Right lobe of liver (tissue), 6 donors: ENCODE measurements around the gene PRR20G. TPM values are rescaled to one million over a fixed set of nuclear protein-coding genes. Genes with fewer than 3 reads are reported as not detected.

Experiments used
- ATAC-seq, 4 donors: fragments of 200-7000 bp; cut with Tn5 transposase; one replicate each; pipeline ENCODE4 v1.9.1; 2020; ENCODE audit warnings: mild to moderate bottlenecking in 4 of 4, moderate library complexity in 4 of 4
- DNase-seq, 3 donors: peaks; one replicate each; pipeline ENCODE4 v3.0.0-alpha.2; 2020
- H3K27ac ChIP-seq, 3 donors: fragments of 200-600 bp; one replicate each; pipeline ENCODE4 v1.8.0; 2022
- H3K27me3 ChIP-seq, 2 donors: fragments of 200-600 bp; one replicate each; pipeline ENCODE4 v1.8.0; 2022
- H3K36me3 ChIP-seq, 4 donors: fragments of 200-600 bp; sonication (generic) in 1 of 4; one replicate each; pipeline versions ENCODE4 v1.5.1 to v1.8.0; 2017 to 2022; ENCODE audit warnings: control low read depth in 1 of 4
- H3K4me1 ChIP-seq, 4 donors: fragments of 200-600 bp; sonication (generic) in 1 of 4; one replicate each; pipeline versions ENCODE4 v1.5.1 to v1.8.0; 2017 to 2022; ENCODE audit warnings: control low read depth in 1 of 4
- H3K4me3 ChIP-seq, 3 donors: fragments of 200-600 bp; one replicate each; pipeline ENCODE4 v1.8.0; 2022
- H3K9me3 ChIP-seq, 4 donors: fragments of 200-600 bp; sonication (generic) in 1 of 4; one replicate each; pipeline versions ENCODE4 v1.5.1 to v1.8.0; 2017 to 2022; ENCODE audit warnings: control low read depth in 1 of 4
- POLR2A ChIP-seq: fragments of 450-650 bp; IDR thresholded peaks from one replicate; pipeline ENCODE4 v1.6.1; 2017; ENCODE audit warnings: antibody characterized with exemption, mild to moderate bottlenecking
- WGBS: methylation state at CpG from one replicate; pipeline ENCODE4 v1.1.6; 2018; ENCODE audit warnings: low coverage, low lambda C conversion rate; ENCODE audit not compliant: insufficient coverage; ENCODE audit errors: missing lambda C conversion rate; 5-methylcytosine and 5-hydroxymethylcytosine counted together
- intact Hi-C, 2 donors: fragments of 100-400 bp; cut with DNase I; formaldehyde crosslinking; loops; one replicate each; pipeline versions ENCODE4 v1.11.2 to v1.14.1; 2022
- total RNA-seq, 6 experiments: library from RNA; depleted of rRNA in 2 of 6; stranded (reverse); fragments of >200 nt in 2 of 6; fragmentation: NEBNext Ultra II Directional in 3 of 6; extraction: Animal tissue kit (Norgen Biotek cat#: 25700) in 3 of 6; gene quantifications; one replicate each; pipeline versions ENCODE4 v1.1.0 to v1.2.4, GENCODE V29; 2016 to 2023
- TF ChIP-seq, protein P1 (sequence below), 4 donors: fragments of 200-600 bp in 3 of 4; fragments of 450-650 bp in 1 of 4; IDR thresholded peaks; one replicate each; pipeline versions ENCODE4 v1.5.1 to v1.8.0; 2016 to 2022; ENCODE audit warnings: antibody characterized with exemption in 4 of 4, mild to moderate bottlenecking in 2 of 4
- donor health status: DM: no; HTN: yes; CAD: no.
- donor health status: DM: no; HTN: no; CAD: no.
- donor health status: DM: no; HTN: no; CAD: no.
- donor health status: DM: no; HTN: yes; CAD: no.
- donor health status: DM: no; HTN: yes; CAD: no.

Gene PRR20G
- total RNA-seq, 6 experiments from 2014 or later = not detected

DNA sequence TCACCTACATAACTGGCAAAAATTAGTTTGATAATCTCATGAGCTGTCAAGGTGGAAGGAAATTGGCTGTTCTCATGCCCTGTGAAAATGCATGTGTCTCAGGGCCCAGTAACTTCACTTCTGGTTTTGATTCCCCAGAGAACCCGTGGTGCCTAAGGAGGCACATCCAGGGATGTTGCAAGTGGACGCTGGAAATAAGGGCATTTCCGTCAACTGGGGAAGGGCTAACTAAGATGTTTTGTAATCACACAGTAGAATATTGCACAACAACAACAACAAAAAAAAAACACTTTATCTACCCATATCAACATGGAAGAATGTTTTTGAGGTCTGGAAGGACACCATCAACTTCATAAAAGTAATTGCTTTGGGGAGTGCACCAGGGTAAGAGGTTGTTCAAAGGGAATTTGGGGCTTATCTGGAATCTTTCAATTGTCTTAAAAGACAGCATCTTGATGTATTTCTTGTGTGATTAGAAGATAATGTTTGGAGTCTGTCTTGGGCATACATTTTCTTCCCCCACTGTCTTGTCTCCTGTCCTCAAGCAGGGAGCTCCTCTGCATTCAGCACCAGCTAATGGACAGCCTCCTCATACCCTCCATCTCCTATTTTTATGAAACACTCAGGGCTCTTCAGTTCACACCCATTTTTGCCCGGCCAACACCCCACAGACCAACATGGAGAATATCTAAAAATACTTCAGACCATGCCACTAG lies 37.2 kb upstream of the PRR20G start:
- no peak overlapping the region for H3K4me3 ChIP-seq
- 39% methylated on average over 4 of the region's 4 CpGs for WGBS
- H3K36me3 ChIP-seq = no peaks in the 10 kb centered on the region
- DNase-seq (no peak), ATAC-seq (peak in 2 of 4 donors; percentile 22 to 39)
- no peaks in the 10 kb centered on the region for H3K27me3 ChIP-seq
- H3K9me3 ChIP-seq = no peaks in the 10 kb centered on the region
- intact Hi-C loops = no loop called here
- no peaks in the 10 kb centered on the region for H3K4me1 ChIP-seq
- TF ChIP-seq POLR2A = no peak
- TF ChIP-seq, protein P1, sequence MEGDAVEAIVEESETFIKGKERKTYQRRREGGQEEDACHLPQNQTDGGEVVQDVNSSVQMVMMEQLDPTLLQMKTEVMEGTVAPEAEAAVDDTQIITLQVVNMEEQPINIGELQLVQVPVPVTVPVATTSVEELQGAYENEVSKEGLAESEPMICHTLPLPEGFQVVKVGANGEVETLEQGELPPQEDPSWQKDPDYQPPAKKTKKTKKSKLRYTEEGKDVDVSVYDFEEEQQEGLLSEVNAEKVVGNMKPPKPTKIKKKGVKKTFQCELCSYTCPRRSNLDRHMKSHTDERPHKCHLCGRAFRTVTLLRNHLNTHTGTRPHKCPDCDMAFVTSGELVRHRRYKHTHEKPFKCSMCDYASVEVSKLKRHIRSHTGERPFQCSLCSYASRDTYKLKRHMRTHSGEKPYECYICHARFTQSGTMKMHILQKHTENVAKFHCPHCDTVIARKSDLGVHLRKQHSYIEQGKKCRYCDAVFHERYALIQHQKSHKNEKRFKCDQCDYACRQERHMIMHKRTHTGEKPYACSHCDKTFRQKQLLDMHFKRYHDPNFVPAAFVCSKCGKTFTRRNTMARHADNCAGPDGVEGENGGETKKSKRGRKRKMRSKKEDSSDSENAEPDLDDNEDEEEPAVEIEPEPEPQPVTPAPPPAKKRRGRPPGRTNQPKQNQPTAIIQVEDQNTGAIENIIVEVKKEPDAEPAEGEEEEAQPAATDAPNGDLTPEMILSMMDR (IDR thresholded peaks at IDR 0.05) = no peak
- H3K27ac ChIP-seq = no peak overlapping the region

DNA sequence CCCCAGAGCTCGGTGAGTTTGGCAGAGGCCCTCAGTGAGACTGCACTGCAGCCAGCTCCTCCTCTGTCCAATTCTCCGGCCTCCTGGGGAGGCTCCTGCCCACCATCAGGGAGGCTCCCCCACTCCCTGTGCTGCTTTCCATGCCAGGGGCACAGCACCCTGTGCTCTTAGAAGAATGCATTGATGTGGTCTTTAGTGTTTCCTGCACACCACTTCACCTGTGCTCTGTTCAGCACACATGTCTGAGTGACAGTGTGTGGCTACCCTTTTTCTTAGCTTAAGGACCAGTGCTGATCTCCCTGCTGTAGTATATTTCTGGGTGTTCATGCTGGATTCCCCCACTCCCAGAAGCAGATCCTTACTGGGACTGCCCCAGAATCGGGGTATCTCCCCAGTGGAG lies 36.2 kb upstream of the PRR20G start:
- intact Hi-C loops = no loop called here
- ATAC-seq (no peak), DNase-seq (no peak)
- no peaks in the 10 kb centered on the region for H3K9me3 ChIP-seq
- no peak overlapping the region for H3K27ac ChIP-seq
- no peaks in the 10 kb centered on the region for H3K27me3 ChIP-seq
- no peak overlapping the region for H3K4me3 ChIP-seq
- no CpG with 5 or more reads among the region's 3 CpGs for WGBS
- no peaks in the 10 kb centered on the region for H3K4me1 ChIP-seq
- no peaks in the 10 kb centered on the region for H3K36me3 ChIP-seq
- TF ChIP-seq, protein P1 (IDR thresholded peaks at IDR 0.05) = no peak

DNA sequence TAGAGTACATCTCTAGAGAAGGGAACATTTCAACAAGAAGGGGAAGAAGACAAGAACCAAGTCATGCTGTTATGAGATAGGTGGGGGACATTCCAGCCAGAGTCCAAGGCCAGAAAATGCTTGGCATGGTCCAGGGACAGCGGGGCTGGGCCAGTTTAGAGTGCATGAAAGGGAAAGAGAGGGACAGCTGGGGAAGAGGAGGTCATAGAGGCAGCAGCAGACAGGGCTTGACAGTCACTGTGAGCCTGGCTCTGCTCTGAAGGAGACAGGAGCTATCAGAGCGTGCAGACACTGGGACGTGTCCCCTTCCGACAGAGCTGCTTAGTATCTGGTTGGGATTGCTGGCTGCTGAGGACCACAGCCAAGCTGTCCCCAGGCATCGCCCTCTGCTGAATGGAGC lies 35.7 kb upstream of the PRR20G start:
- no peak overlapping the region for H3K4me3 ChIP-seq
- ATAC-seq = no peak
- TF ChIP-seq, protein P1 (IDR thresholded peaks at IDR 0.05) = no peak
- TF ChIP-seq POLR2A = no peak
- no peak overlapping the region for H3K27ac ChIP-seq
- H3K36me3 ChIP-seq = no peaks in the 10 kb centered on the region
- H3K27me3 ChIP-seq = no peaks in the 10 kb centered on the region
- 100% methylated on average over 1 of the region's 5 CpGs for WGBS
- intact Hi-C loops = no loop called here
- no peaks in the 10 kb centered on the region for H3K4me1 ChIP-seq
- no peaks in the 10 kb centered on the region for H3K9me3 ChIP-seq
- no peak for DNase-seq

DNA sequence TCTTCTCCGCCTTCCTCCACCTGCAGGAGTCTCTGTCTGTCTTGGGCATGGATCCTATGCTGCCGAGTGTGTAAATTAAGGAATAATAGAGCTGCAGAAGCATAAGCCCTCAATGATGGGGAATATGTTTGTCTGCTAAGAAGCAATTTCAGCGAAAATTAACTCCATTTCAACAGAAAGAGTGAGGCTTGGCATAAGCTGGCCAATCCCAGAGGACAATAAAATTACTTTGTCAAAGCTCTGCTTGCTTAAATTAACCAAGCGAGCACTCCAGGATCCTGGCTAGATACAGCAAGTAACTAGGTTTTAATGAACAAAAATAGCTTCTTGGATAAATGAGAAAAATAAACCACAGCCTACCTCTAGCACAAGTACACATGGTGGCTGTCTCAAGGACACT lies 33.5 kb upstream of the PRR20G start:
- ATAC-seq = no peak
- DNase-seq = no peak
- H3K4me3 ChIP-seq = no peak overlapping the region
- no peaks in the 10 kb centered on the region for H3K36me3 ChIP-seq
- H3K27ac ChIP-seq = no peak overlapping the region
- H3K4me1 ChIP-seq = no peaks in the 10 kb centered on the region
- no peak for TF ChIP-seq POLR2A
- TF ChIP-seq, protein P1 (IDR thresholded peaks at IDR 0.05) = no peak
- intact Hi-C loops = no loop called here
- WGBS = 74% methylated on average over 4 of the region's 4 CpGs
- H3K9me3 ChIP-seq = no peaks in the 10 kb centered on the region
- no peaks in the 10 kb centered on the region for H3K27me3 ChIP-seq
